ENCODE results near the gene TNS4.

DNA sequence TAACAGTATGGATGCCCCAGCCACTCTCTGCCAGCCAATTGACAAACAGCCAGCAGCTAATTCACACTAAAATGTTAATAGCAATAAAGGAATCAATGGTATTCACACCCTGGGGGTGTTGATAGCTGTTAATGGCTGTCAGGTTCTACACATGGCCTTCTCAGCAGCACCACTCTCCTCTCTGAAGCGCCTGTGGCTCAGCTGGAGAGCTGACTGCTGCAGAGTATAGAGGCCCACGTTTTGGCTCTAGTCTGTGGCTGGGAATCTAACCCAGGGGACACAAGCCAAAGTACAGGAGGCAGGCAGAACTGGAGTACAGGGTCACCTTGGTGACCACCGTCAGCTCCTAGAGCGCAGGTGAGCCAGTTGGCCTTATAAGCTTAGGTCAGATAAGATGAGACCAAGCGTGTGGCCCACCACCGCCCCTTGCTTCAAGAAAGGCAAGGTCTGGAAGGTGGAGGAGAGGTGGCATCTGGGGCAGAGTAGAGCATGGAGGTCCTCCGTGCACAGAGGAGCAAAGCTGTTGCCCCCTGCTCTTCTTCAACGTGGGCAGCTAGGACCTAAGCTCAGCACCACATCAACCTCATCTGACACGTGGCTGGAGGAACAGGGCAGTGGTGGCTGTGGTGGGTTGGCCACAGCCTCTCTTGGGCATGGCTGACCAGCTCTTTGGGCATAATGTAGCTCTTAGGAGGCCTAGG is 38.4 kb upstream of the TNS4 start:
- no peak for TF ChIP-seq POLR2AphosphoS5 (IDR thresholded peaks at IDR 0.05; ENCODE audit: borderline replicate concordance, low read depth, low read length)
- no peak for TF ChIP-seq EZH2 (IDR thresholded peaks at IDR 0.05)
- no peak for TF ChIP-seq FOXP2 (optimal IDR thresholded peaks at IDR 0.05; ENCODE audit: control extremely low read depth, extremely low read length, insufficient read depth)

Measured in SK-N-MC (cell line).